Parathyroid adenoma (tissue), 2 donors: ENCODE results near the gene IQCF5.

ENCODE experiments used
- H2AFZ ChIP-seq: fragments of 300-600 bp; sonication (generic); one replicate; pipeline ENCODE4 v1.7.0; 2017; ENCODE audit warnings: antibody characterized with exemption, mild to moderate bottlenecking
- H3K27ac ChIP-seq: fragments of 300-600 bp; sonication (generic); one replicate; pipeline ENCODE4 v1.7.0; 2017
- H3K27me3 ChIP-seq: fragments of 300-600 bp; sonication (generic); one replicate; pipeline ENCODE4 v1.7.0; 2017; ENCODE audit warnings: low read length; ENCODE audit not compliant: control insufficient read depth, insufficient read depth
- H3K36me3 ChIP-seq: fragments of 300-600 bp; sonication (generic); one replicate; pipeline ENCODE4 v1.7.0; 2017; ENCODE audit warnings: low read length; ENCODE audit not compliant: control insufficient read depth, insufficient read depth
- H3K4me1 ChIP-seq: fragments of 300-600 bp; sonication (generic); one replicate; pipeline ENCODE4 v1.7.0; 2017; ENCODE audit warnings: control low read depth
- H3K4me2 ChIP-seq: fragments of 300-600 bp; sonication (generic); one replicate; pipeline ENCODE4 v1.7.0; 2017; ENCODE audit warnings: low read length
- H3K4me3 ChIP-seq: fragments of 300-600 bp; sonication (generic); one replicate; pipeline ENCODE4 v1.7.0; 2017; ENCODE audit warnings: low read depth, low read length
- H3K79me2 ChIP-seq: fragments of 300-600 bp; sonication (generic); one replicate; pipeline ENCODE4 v1.7.0; 2017; ENCODE audit warnings: control low read depth
- H3K9ac ChIP-seq: fragments of 300-600 bp; sonication (generic); one replicate; pipeline ENCODE4 v1.7.0; 2017; ENCODE audit warnings: mild to moderate bottlenecking
- H3K9me3 ChIP-seq: fragments of 300-600 bp; sonication (generic); one replicate; pipeline ENCODE4 v1.7.0; 2017; ENCODE audit warnings: low read length; ENCODE audit not compliant: control insufficient read depth
- CTCF ChIP-seq: fragments of 300-600 bp; sonication (generic); IDR thresholded peaks from one replicate; pipeline ENCODE4 v1.7.0; 2017; ENCODE audit warnings: antibody characterized with exemption, mild to moderate bottlenecking
- donor health status: primary hyperparathyroidism.

Gene IQCF5

GRCh38 chr3:51879937-51880336, 4.5 kb upstream of the IQCF5 start:
- H2AFZ ChIP-seq: no peak overlapping the region
- no peaks in the 10 kb centered on the region for H3K79me2 ChIP-seq
- no peaks in the 10 kb centered on the region for H3K4me1 ChIP-seq
- H3K4me3 ChIP-seq: no peak overlapping the region
- H3K4me2 ChIP-seq: no peak overlapping the region
- no peaks in the 10 kb centered on the region for H3K27me3 ChIP-seq
- H3K27ac ChIP-seq: no peak overlapping the region
- no peak overlapping the region for H3K9ac ChIP-seq
- TF ChIP-seq CTCF: no peak
- no peaks in the 10 kb centered on the region for H3K36me3 ChIP-seq
- no peaks in the 10 kb centered on the region for H3K9me3 ChIP-seq

- Histone ChIP-seq H3K79me2 (no peaks in the 10 kb centered on the region), H3K4me3 (no peak overlapping the region), H3K9me3 (no peaks in the 10 kb centered on the region), H2AFZ (no peak overlapping the region), H3K4me1 (no peaks in the 10 kb centered on the region), H3K27me3 (no peaks in the 10 kb centered on the region), H3K27ac (no peak overlapping the region), H3K36me3 (no peaks in the 10 kb centered on the region), H3K4me2 (no peak overlapping the region), H3K9ac (no peak overlapping the region)
- no peak for TF ChIP-seq CTCF
Measured at GRCh38 chr3:51876186-51876585, 785 bp upstream of the IQCF5 start.

GRCh38 chr3:51874889-51875288, 512 bp downstream of the IQCF5 start:
- no peak overlapping the region for H3K27ac ChIP-seq
- H3K4me2 ChIP-seq: no peak overlapping the region
- H3K4me3 ChIP-seq: no peak overlapping the region
- H3K4me1 ChIP-seq: no peaks in the 10 kb centered on the region
- TF ChIP-seq CTCF: no peak
- no peak overlapping the region for H2AFZ ChIP-seq
- no peaks in the 10 kb centered on the region for H3K36me3 ChIP-seq
- no peak overlapping the region for H3K9ac ChIP-seq
- no peaks in the 10 kb centered on the region for H3K79me2 ChIP-seq
- H3K9me3 ChIP-seq: no peaks in the 10 kb centered on the region
- no peaks in the 10 kb centered on the region for H3K27me3 ChIP-seq

- no peak overlapping the region for H3K9ac ChIP-seq
- no peak overlapping the region for H2AFZ ChIP-seq
- H3K4me3 ChIP-seq: no peak overlapping the region
- H3K4me2 ChIP-seq: no peak overlapping the region
- H3K79me2 ChIP-seq: no peaks in the 10 kb centered on the region
- H3K27ac ChIP-seq: no peak overlapping the region
- no peaks in the 10 kb centered on the region for H3K9me3 ChIP-seq
- no peak for TF ChIP-seq CTCF
- no peaks in the 10 kb centered on the region for H3K36me3 ChIP-seq
- no peaks in the 10 kb centered on the region for H3K4me1 ChIP-seq
- H3K27me3 ChIP-seq: no peaks in the 10 kb centered on the region
Measured at GRCh38 chr3:51874411-51874810, 990 bp downstream of the IQCF5 start.

GRCh38 chr3:51873876-51874275, 1.5 kb downstream of the IQCF5 start:
- H3K4me3 ChIP-seq: no peak overlapping the region
- no peaks in the 10 kb centered on the region for H3K36me3 ChIP-seq
- H3K79me2 ChIP-seq: no peaks in the 10 kb centered on the region
- no peak overlapping the region for H3K27ac ChIP-seq
- no peaks in the 10 kb centered on the region for H3K9me3 ChIP-seq
- no peak for TF ChIP-seq CTCF
- no peak overlapping the region for H3K9ac ChIP-seq
- H3K4me2 ChIP-seq: no peak overlapping the region
- H3K4me1 ChIP-seq: no peaks in the 10 kb centered on the region
- no peaks in the 10 kb centered on the region for H3K27me3 ChIP-seq
- no peak overlapping the region for H2AFZ ChIP-seq
